GM19397 (cell line): Measurements from ENCODE around the gene NCKAP5.
"Not testable (repeated sequence)": the region's sequence is repeated elsewhere in the genome, so short reads cannot be mapped to it uniquely, and the experiment has no call there.

Experiments used
- ATAC-seq: cut with Tn5 transposase; IDR thresholded peaks from one replicate; pipeline ENCODE4 v1.9.1; 2021; ENCODE audit warnings: mild to moderate bottlenecking, moderate library complexity; ENCODE audit not compliant: unreplicated experiment

Gene NCKAP5

GRCh38 chr2:132860220-132860619 lies 708.0 kb downstream of the NCKAP5 start:
- no peak for ATAC-seq

GRCh38 chr2:132859590-132859989 lies 708.7 kb downstream of the NCKAP5 start:
- ATAC-seq: no peak

- ATAC-seq: no peak
Measured at GRCh38 chr2:132857319-132857718, 710.9 kb downstream of the NCKAP5 start.

DNA sequence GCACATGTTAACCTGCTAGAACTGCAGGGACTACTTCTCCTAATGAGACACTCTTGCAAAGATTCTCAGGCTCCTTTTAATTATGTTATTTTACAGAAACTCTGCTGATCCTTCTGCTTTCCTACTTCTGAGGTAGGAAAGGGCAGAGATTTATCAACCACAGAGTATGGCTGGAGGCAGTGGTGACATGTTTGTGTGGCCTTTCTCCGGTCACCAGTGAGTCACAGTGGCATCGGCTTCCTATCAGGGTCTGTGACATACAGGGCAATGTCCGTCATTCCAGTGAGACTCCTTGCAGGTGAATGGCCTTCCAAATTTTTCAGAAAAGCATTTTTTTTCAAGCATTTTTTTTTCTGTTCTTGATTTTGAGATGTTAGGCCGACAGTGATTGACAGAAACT lies 717.6 kb downstream of the NCKAP5 start:
- ATAC-seq: no peak

GRCh38 chr2:132849118-132849517 lies 719.1 kb downstream of the NCKAP5 start:
- no peak for ATAC-seq

DNA sequence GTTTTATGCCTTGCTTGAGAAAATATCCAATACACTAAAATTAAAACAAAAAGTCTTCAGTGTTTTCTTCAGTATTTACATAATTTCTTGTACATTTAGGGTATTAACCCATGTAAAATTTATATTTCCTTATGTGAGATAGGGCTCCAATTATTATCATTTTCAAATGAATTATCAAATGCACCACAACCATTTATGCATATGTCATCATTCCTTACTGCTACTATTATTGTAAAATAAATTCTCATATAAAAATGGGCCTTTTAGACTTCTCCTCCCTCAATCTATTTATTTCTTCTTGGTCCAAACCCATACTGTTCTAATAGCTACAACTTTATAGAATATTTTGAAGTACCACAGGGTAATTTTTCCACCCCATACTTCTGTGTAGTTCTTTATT lies 722.9 kb downstream of the NCKAP5 start:
- ATAC-seq: no peak

DNA sequence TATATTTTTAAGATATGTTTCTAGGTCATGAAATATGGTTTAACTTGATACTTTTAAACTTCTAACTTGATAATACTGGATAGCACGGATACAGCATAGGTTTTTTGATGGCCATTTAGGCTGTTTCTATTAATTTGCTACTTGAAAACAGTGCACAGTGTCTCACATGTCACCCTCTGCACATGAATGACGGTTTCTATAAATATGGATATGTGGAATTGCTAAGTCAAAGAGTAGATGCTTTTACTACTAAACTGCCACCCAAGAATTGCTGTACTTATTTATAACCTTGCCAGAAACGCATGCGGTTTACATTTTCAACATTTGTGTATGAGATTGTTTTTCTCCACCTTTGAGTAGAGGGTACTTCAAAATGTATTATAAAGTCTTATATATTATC lies 723.7 kb downstream of the NCKAP5 start:
- no peak for ATAC-seq

GRCh38 chr2:132837769-132838168 lies 730.5 kb downstream of the NCKAP5 start:
- ATAC-seq: no peak

- no peak for ATAC-seq
Measured at GRCh38 chr2:132830321-132830827, 737.9 kb downstream of the NCKAP5 start.

DNA sequence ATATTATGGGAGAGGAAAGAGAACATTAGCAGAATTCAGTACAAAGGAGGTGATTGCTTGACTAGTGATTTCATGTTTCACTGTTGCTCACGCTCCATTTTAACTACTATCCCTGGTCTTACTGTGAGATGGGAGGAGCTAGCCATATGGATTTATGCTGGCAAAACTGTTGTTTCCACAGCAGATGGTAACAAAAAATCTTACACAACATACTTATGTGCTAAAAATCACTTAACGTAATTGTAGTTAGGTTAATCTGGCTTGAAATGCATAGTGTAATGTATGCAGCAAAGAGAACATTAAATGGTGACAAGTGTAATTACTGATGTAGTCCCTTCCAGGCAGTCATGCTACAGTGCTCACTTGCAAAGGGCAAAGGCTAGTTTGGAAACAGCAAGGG lies 742.7 kb downstream of the NCKAP5 start:
- no peak for ATAC-seq

GRCh38 chr2:132824716-132825115 lies 743.5 kb downstream of the NCKAP5 start:
- ATAC-seq: no peak

DNA sequence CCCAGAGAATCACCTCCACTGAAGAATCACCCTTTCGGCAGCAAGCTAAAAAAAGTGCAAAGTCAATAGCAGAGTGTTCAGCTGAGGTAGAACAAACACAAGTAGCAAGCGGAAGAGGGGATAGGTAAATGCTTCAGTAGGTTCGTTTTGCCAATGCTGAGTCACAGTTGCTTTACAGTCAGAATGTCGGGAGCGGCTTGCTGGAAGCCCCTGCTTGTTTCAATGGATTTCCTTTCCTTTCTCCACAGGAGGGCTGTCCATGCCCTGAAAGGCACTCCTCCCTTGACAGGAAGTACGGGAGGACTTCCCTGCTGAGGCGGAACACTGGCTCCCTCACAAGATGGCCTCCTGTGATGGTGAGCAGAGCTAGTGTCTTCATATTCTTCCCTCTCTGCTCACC lies 752.0 kb downstream of the NCKAP5 start:
- no peak for ATAC-seq

DNA sequence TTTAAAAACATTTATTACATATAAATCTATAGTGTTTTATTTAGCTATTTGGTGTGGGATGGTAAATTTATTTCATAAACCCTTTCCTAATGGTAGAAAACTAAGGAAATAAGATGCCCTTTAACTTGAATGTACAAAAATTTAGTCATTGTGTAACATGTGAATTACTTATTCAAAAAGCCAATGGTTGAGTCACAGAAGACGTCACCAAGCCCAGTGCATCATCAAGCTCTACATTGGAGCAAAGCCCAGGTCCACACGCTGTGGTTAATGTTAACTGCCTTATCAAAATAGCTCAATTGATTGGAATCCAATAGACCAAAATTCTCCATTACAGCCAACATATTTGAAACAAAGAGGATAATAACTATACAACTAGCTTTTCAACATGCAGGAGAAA lies 752.7 kb downstream of the NCKAP5 start:
- no peak for ATAC-seq

DNA sequence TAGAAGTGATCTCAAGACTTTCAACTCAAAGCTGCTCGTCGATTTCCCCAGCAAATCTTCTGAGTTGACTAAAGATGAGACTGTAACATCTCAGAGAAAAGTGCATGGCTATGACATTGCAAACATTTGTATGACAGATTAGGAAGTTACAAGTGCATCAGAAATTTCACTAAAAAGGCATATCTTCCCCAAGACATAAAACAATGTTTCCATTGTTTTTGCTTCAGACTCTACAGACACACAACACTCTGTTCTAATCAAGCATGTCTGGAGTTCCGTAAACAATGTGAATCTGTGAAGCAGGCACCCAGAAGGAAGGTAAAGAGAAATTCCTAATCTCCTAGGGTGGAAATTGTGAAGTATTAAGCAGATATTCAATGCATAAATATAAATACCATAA lies 753.6 kb downstream of the NCKAP5 start:
- ATAC-seq: no peak

DNA sequence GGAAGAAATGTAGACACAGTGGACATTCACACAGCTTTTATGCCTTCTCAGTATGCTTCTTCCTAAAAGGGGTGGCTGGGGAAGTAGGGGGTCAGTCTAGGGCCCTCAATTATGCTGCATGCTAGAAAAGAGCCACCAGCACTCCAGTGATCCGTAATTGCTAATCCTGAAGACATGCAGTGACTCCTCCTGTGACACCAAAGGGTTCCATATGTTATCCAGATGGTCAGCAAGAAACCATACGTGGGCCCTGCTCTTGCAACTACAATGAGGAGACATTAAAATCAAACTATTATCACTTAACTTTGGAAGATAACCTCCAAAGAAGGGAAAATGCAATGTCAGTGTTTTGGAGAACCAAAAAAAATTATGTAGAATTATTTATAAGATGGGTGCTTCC lies 754.8 kb downstream of the NCKAP5 start:
- ATAC-seq: no peak

DNA sequence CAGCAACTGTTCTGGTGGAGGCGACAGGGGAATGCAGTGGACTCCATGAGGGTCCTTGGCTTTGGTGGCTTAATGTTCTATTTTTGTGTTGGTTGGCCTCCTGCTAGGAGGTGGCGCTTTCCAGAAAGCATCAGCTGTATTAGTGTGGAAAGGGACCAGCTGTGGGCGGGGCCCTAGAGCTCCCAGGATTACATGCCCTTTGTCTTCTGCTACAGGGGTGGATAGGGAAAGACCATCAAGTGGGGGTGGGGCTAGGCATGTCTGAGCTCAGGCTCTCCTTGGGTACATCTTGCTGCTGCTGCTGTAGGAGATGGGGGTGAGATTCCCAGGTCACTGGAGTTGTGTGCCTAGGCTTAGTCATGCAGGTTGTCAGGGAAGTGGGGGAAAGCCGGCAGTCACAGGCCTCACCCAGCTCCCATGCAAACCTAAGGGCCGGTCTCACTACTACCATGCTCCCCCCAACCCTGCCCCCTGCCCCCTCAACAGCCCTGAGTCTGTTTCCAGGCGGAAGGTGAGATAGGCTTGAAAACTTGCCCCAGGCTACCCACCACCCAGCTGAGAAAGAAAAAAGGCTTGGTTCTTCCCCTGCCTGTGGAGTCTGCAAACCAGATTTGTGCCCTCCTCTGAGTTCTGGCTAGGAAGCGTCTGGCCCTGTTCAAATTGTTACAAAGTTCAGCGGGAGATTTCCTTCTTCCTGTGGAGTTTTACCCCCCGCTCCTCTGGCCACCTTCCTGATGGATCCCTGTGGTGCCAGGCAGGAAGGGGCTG lies 756.9 kb downstream of the NCKAP5 start:
- no peak for ATAC-seq

GRCh38 chr2:132809962-132810361 lies 758.3 kb downstream of the NCKAP5 start:
- not testable (repeated sequence) for ATAC-seq

- no peak for ATAC-seq
Measured at GRCh38 chr2:132804051-132804450, 764.2 kb downstream of the NCKAP5 start.

GRCh38 chr2:132798341-132798740 lies 769.9 kb downstream of the NCKAP5 start:
- ATAC-seq: no peak

- ATAC-seq: no peak
Measured at GRCh38 chr2:132797556-132797955, 770.7 kb downstream of the NCKAP5 start.

- no peak for ATAC-seq
Measured at GRCh38 chr2:132797071-132797470, 771.2 kb downstream of the NCKAP5 start.

- no peak for ATAC-seq
Measured at GRCh38 chr2:132795220-132795619, 773.0 kb downstream of the NCKAP5 start.

GRCh38 chr2:132793532-132793931 lies 774.7 kb downstream of the NCKAP5 start:
- no peak for ATAC-seq
